Thyroid gland (tissue), 4 donors: ENCODE data around the gene PRSS12. TPM values are rescaled to one million over a fixed set of nuclear protein-coding genes. Genes with fewer than 3 reads are reported as not detected.
A peak's percentile ranks its signal among the peaks of the same experiment; 100 is the strongest.
"Not testable (repeated sequence)": the region's sequence is repeated elsewhere in the genome, so short reads cannot be mapped to it uniquely, and the experiment has no call there.

Experiments
- DNase-seq, 2 donors: peaks; one replicate each; pipeline ENCODE4 v3.0.0-alpha.2; 2019
- H3K27ac ChIP-seq, 3 donors: fragments of 200-600 bp; sonication (generic); 1 replicate in 2 of 3; 2 replicates in 1 of 3; pipeline ENCODE4 v1.5.1; 2016 to 2019; ENCODE audit warnings: mild to moderate bottlenecking in 1 of 3, moderate library complexity in 1 of 3
- H3K27me3 ChIP-seq: fragments of 200-600 bp; sonication (generic); one replicate; pipeline ENCODE4 v1.5.1; 2019
- H3K36me3 ChIP-seq, 2 donors: fragments of 200-600 bp; sonication (generic); one replicate each; pipeline ENCODE4 v1.5.1; 2016 to 2019
- H3K4me1 ChIP-seq, 2 donors: fragments of 200-600 bp; sonication (generic); one replicate each; pipeline ENCODE4 v1.5.1; 2017 to 2019
- H3K4me3 ChIP-seq, 3 donors: fragments of 200-600 bp; sonication (generic); replicated peaks in 1 of 3; 1 replicate in 2 of 3; 2 replicates in 1 of 3; pipeline ENCODE4 v1.5.1; 2016; ENCODE audit warnings: mild to moderate bottlenecking in 1 of 3
- H3K9me3 ChIP-seq: fragments of 200-600 bp; sonication (generic); one replicate; pipeline ENCODE4 v1.5.1; 2017
- POLR2A ChIP-seq, 2 donors: fragments of 450-650 bp; IDR thresholded peaks; one replicate each; pipeline ENCODE4 v1.6.1; 2017; ENCODE audit warnings: antibody characterized with exemption in 2 of 2, mild to moderate bottlenecking in 2 of 2, moderate library complexity in 1 of 2
- WGBS, 2 donors: methylation state at CpG; one replicate each; pipeline ENCODE4 v1.1.5; 2017; 5-methylcytosine and 5-hydroxymethylcytosine counted together
- intact Hi-C: fragments of 100-400 bp; cut with DNase I; formaldehyde crosslinking; loops from one replicate; pipeline ENCODE4 v1.15.1; 2023
- total RNA-seq, 4 donors: library from RNA; depleted of rRNA; stranded (reverse); fragments of >200 nt; gene quantifications; one replicate each; pipeline ENCODE4 v1.2.3, GENCODE V29; 2016
- TF ChIP-seq, protein P1 (sequence below), 6 experiments: fragments of 200-600 bp in 3 of 6; fragments of 450-650 bp in 3 of 6; sonication (generic) in 3 of 6; IDR thresholded peaks; one replicate each; pipeline ENCODE4 v1.5.1; 2016 to 2019; ENCODE audit warnings: antibody characterized with exemption in 6 of 6, mild to moderate bottlenecking in 2 of 6, inconsistent platforms in 1 of 6, moderate library complexity in 1 of 6

PRSS12 gene
- under 1 TPM; 0.21 to 0.67 (median 0.45) TPM for total RNA-seq

GRCh38 chr4:118352843-118353533 is at the start of gene PRSS12:
TSS of gene PRSS12 (minus strand) at chr4:118353003. CDS start at chr4:118352720, 283 bp downstream.
- Histone ChIP-seq H3K36me3 (no peaks in the 10 kb centered on the region), H3K4me1 (peaks cover 5 to 18% of the 10 kb centered on the region in 2 donors), H3K4me3 (peak within 1 kb of the TSS in 1 of 3 donors; percentile 52), H3K27me3 (no peaks in the 10 kb centered on the region), H3K27ac (no peak within 1 kb of the TSS), H3K9me3 (no peaks in the 10 kb centered on the region)
- peak; percentile 66 to 72 for DNase-seq
- TF ChIP-seq, protein P1, sequence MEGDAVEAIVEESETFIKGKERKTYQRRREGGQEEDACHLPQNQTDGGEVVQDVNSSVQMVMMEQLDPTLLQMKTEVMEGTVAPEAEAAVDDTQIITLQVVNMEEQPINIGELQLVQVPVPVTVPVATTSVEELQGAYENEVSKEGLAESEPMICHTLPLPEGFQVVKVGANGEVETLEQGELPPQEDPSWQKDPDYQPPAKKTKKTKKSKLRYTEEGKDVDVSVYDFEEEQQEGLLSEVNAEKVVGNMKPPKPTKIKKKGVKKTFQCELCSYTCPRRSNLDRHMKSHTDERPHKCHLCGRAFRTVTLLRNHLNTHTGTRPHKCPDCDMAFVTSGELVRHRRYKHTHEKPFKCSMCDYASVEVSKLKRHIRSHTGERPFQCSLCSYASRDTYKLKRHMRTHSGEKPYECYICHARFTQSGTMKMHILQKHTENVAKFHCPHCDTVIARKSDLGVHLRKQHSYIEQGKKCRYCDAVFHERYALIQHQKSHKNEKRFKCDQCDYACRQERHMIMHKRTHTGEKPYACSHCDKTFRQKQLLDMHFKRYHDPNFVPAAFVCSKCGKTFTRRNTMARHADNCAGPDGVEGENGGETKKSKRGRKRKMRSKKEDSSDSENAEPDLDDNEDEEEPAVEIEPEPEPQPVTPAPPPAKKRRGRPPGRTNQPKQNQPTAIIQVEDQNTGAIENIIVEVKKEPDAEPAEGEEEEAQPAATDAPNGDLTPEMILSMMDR (IDR thresholded peaks at IDR 0.05): peak in 5 of 6 experiments; percentile 43 to 84 (median 70)
- no peak for TF ChIP-seq POLR2A (IDR thresholded peaks at IDR 0.05)
- 3 to 5% methylated on average over 14 to 15 of the region's 59 CpGs for WGBS, 2 donors
- intact Hi-C loops: no loop called here

DNA sequence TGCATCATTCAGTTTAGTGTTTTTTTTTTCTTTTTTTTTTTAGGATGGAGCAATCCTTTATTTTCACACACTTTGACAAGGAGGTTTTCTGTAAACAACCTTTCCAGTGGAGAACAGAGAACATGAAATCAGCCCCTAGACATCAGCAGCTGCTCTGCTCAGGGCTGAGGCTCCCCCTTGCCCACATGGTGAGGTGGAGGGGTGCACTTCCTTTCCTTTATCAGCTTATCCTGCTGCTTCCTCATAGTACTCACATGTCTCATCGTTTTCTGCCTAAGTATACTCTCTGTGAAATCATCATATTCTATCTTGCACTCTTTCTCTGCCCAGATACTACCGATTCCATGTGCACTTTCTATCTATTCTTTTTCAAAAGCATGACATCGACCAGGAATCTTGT is 47.6 kb upstream of the PRSS12 start:
- Histone ChIP-seq H3K4me3 (no peak overlapping the region), H3K36me3 (no peaks in the 10 kb centered on the region), H3K4me1 (no peaks in the 10 kb centered on the region), H3K27me3 (no peaks in the 10 kb centered on the region), H3K27ac (no peak overlapping the region), H3K9me3 (no peaks in the 10 kb centered on the region)
- intact Hi-C loops: no loop called here
- TF ChIP-seq, protein P1 (IDR thresholded peaks at IDR 0.05): no peak
- 66 to 67% methylated on average over 3 of the region's 3 CpGs for WGBS, 2 donors
- no peak for DNase-seq

DNA sequence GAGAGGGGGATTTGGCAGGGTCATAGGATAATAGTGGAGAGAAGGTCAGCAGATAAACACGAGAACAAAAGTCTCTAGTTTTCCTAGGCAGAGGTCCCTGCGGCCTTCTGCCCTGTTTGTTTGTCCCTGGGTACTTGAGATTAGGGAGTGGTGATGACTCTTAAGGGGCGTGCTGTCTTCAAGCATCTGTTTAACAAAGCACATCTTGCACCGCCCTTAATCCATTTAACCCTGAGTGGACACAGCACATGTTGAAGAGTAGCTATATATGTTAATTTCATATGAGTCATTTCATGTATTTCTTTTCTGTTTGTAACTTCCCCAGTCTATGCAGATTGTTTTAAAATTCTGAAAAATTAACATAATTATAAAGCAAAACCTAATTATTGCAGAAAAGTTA is 47.1 kb upstream of the PRSS12 start:
- H3K36me3 ChIP-seq, H3K4me3 ChIP-seq, DNase-seq, intact Hi-C loops, H3K9me3 ChIP-seq, H3K27ac ChIP-seq, H3K27me3 ChIP-seq, H3K4me1 ChIP-seq: not testable (repeated sequence)
- 32 to 44% methylated on average over 4 of the region's 4 CpGs for WGBS, 2 donors

- Histone ChIP-seq H3K27ac (no peak overlapping the region), H3K36me3 (no peaks in the 10 kb centered on the region), H3K4me3 (no peak overlapping the region), H3K27me3 (no peaks in the 10 kb centered on the region), H3K9me3 (no peaks in the 10 kb centered on the region), H3K4me1 (no peaks in the 10 kb centered on the region)
- intact Hi-C loops: no loop called here
- TF ChIP-seq, protein P1 (IDR thresholded peaks at IDR 0.05): no peak
- no peak for TF ChIP-seq POLR2A (IDR thresholded peaks at IDR 0.05)
- WGBS, 2 donors: 71 to 75% methylated on average over 5 of the region's 5 CpGs
- DNase-seq: no peak
Measured at GRCh38 chr4:118398226-118399090, 45.7 kb upstream of the PRSS12 start.

DNA sequence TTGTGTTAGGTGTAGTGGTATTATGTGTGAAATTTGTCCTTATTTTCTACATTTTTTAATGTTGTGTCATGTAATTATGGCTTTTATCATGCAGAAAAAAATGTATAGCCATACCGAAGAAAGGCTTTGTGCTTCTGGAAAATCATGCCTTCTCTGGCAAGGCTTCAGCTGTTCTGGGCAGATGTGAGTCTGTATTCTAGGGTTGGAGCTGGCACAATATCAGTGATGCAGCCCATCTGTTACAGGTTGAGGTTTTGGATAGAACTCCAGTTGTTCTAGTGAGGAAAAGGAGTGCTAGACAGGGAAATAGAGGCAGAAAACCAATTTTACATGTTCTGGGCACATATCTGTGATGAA is 44.8 kb upstream of the PRSS12 start:
- H3K36me3 ChIP-seq: no peaks in the 10 kb centered on the region
- DNase-seq: no peak
- intact Hi-C loops: no loop called here
- H3K4me3 ChIP-seq: no peak overlapping the region
- H3K27me3 ChIP-seq: no peaks in the 10 kb centered on the region
- H3K4me1 ChIP-seq: no peaks in the 10 kb centered on the region
- no peaks in the 10 kb centered on the region for H3K9me3 ChIP-seq
- 79 to 86% methylated on average over 1 of the region's 1 CpG for WGBS, 2 donors
- no peak overlapping the region for H3K27ac ChIP-seq
- TF ChIP-seq, protein P1 (IDR thresholded peaks at IDR 0.05): no peak
- TF ChIP-seq POLR2A (IDR thresholded peaks at IDR 0.05): no peak
